Measurements from ENCODE around the gene PDE1C.

Gene PDE1C

DNA sequence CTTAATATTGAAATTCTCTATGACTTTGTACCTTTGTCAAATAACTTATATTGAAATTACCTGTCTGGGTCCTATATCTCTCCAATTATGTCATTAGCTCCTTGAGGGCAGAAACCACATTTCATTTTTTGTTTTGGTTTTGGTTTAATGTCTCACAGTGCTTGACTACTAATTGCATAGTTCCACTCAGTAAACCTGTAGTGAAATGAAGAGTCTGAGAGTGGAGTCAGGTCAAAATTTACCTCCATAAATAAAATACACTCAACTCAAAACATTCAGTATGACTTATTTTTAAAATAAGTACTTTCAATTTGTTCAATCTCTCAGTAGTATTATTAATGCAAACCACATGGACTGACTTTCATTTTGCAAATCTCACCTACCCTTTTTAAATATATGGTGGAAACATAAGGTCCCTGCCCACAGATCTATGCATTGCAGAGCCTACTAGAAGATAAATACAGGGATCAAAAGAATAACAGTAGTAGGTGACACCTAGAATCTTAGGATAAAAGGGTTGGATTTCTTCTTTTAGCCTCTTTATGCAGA, 32.5 kb downstream of the PDE1C start:
- no peak overlapping the region for H3K4me3 ChIP-seq (ENCODE audit: low read depth, low read length)
- DNase-seq (ENCODE audit: low read depth), result peak; percentile 72
- no peak for TF ChIP-seq CTCF (IDR thresholded peaks at IDR 0.05; ENCODE audit: insufficient read depth, low read depth, low read length, missing control alignments)

GRCh38 chr7:32036557-32036956, 33.6 kb downstream of the PDE1C start:
- no peak for TF ChIP-seq CTCF (IDR thresholded peaks at IDR 0.05; ENCODE audit: insufficient read depth, low read depth, low read length, missing control alignments)
- no peak overlapping the region for H3K4me3 ChIP-seq (ENCODE audit: low read depth, low read length)
- peak; percentile 41 for DNase-seq (ENCODE audit: low read depth)

DNA sequence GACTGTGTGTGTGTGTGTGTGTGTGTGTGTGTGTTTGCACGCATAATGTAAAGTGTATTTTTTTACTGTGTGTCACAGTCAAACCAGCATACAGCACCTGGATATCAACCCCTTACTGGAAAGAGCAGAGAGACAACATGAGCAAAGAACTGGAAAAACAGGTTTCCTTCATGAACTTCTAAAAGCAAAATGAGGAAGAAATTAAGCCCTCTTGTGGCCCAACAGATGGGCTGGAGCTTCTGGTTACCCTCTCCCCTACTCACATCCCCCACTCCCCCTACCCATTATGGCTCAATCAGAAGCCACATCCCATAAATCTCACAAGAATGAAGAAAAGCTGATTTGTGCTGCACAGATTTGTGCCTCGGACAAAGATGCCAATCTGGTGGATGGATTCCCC, 36.2 kb downstream of the PDE1C start:
- no peak for TF ChIP-seq CTCF (IDR thresholded peaks at IDR 0.05; ENCODE audit: insufficient read depth, low read depth, low read length, missing control alignments)
- no peak for DNase-seq (ENCODE audit: low read depth)
- H3K4me3 ChIP-seq (ENCODE audit: low read depth, low read length), result no peak overlapping the region

DNA sequence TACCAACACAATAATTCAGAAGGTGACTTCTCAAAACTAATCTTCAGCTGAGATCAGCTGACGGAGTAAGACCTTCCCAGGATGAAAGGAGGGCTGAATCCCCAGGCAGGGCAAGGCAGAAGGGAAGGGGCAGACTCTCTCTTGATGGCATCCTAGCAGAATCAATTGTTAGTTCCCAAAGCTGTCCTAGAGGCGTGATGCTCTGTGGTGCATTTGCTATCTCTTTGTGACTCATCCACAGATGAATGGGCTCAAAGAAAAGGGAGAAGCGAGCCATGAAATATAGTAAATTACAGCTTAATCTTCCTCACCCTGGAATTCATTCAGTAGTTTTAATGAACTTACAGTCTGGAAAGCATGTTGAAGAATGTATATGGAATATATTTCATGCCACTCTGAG, 37.2 kb downstream of the PDE1C start:
- no peak for DNase-seq (ENCODE audit: low read depth)
- no peak overlapping the region for H3K4me3 ChIP-seq (ENCODE audit: low read depth, low read length)
- no peak for TF ChIP-seq CTCF (IDR thresholded peaks at IDR 0.05; ENCODE audit: insufficient read depth, low read depth, low read length, missing control alignments)

GRCh38 chr7:32032211-32032610, 38.0 kb downstream of the PDE1C start:
- no peak for DNase-seq (ENCODE audit: low read depth)
- H3K4me3 ChIP-seq (ENCODE audit: low read depth, low read length), result no peak overlapping the region
- TF ChIP-seq CTCF (IDR thresholded peaks at IDR 0.05; ENCODE audit: insufficient read depth, low read depth, low read length, missing control alignments), result no peak

GRCh38 chr7:32030904-32031692, 39.1 kb downstream of the PDE1C start:
- no peak for TF ChIP-seq CTCF (IDR thresholded peaks at IDR 0.05; ENCODE audit: insufficient read depth, low read depth, low read length, missing control alignments)
- no peak for DNase-seq (ENCODE audit: low read depth)
- H3K4me3 ChIP-seq (ENCODE audit: low read depth, low read length), result no peak overlapping the region

DNA sequence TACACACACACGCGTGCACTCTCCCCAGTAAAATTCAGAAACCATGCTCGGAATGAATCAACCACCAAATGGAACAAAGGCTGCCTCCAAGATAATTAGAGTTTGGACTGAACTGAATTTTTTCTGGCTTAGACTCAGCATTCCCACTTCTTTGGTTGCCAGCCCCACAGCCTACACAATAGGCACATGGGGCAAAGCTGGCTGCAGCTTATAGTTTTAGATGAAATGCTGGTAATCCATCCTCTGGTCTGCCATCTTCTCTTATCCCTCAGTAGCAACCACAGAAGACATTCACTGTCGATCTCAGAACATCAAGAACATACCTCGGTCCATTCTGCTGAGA, 44.2 kb downstream of the PDE1C start:
- no peak for TF ChIP-seq CTCF (IDR thresholded peaks at IDR 0.05; ENCODE audit: insufficient read depth, low read depth, low read length, missing control alignments)
- no peak overlapping the region for H3K4me3 ChIP-seq (ENCODE audit: low read depth, low read length)
- DNase-seq (ENCODE audit: low read depth), result no peak

All from GM12865 (cell line).